GM18909 (cell line): ENCODE data around the gene IDH3B.
A peak's percentile ranks its signal among the peaks of the same experiment; 100 is the strongest.
"Not testable (repeated sequence)": the region's sequence is repeated elsewhere in the genome, so short reads cannot be mapped to it uniquely, and the experiment has no call there.

Experiments used
- ATAC-seq: cut with Tn5 transposase; IDR thresholded peaks from one replicate; pipeline ENCODE4 v1.9.1; 2021; ENCODE audit warnings: mild to moderate bottlenecking; ENCODE audit not compliant: unreplicated experiment, poor library complexity

IDH3B gene

GRCh38 chr20:2663887-2664719, at the start of gene IDH3B:
Gene IDH3B (minus strand): TSS chr20:2664216. CDS start chr20:2664188, 28 bp downstream.
- peak; percentile 92 for ATAC-seq

GRCh38 chr20:2713285-2713684, 49.3 kb upstream of the IDH3B start:
- no peak for ATAC-seq

GRCh38 chr20:2709205-2709981, 45.4 kb upstream of the IDH3B start:
- ATAC-seq, result no peak

GRCh38 chr20:2708665-2709064, 44.6 kb upstream of the IDH3B start:
- no peak for ATAC-seq

- no peak for ATAC-seq
Measured at GRCh38 chr20:2708073-2708415, 44.0 kb upstream of the IDH3B start.

GRCh38 chr20:2707353-2708072, 43.5 kb upstream of the IDH3B start:
- no peak for ATAC-seq

- ATAC-seq, result no peak
Measured at GRCh38 chr20:2706688-2707352, 42.8 kb upstream of the IDH3B start.

GRCh38 chr20:2705931-2706645, 42.1 kb upstream of the IDH3B start:
- ATAC-seq, result no peak

- no peak for ATAC-seq
Measured at GRCh38 chr20:2703716-2704475, 39.9 kb upstream of the IDH3B start.

- no peak for ATAC-seq
Measured at GRCh38 chr20:2701671-2702081, 37.7 kb upstream of the IDH3B start.

GRCh38 chr20:2700913-2701620, 37.1 kb upstream of the IDH3B start:
- no peak for ATAC-seq

- ATAC-seq, result no peak
Measured at GRCh38 chr20:2699775-2700413, 35.9 kb upstream of the IDH3B start.

GRCh38 chr20:2698912-2699311, 34.9 kb upstream of the IDH3B start:
- no peak for ATAC-seq

GRCh38 chr20:2698186-2698817, 34.3 kb upstream of the IDH3B start:
- ATAC-seq, result no peak

- no peak for ATAC-seq
Measured at GRCh38 chr20:2697768-2698167, 33.8 kb upstream of the IDH3B start.

GRCh38 chr20:2696646-2697045, 32.6 kb upstream of the IDH3B start:
- no peak for ATAC-seq

GRCh38 chr20:2695984-2696525, 32.0 kb upstream of the IDH3B start:
- not testable (repeated sequence) for ATAC-seq
